Caco-2 (cell line): ENCODE data around the gene SHMT2. TPM values are rescaled to one million over a fixed set of nuclear protein-coding genes. Genes with fewer than 3 reads are reported as not detected.

ENCODE experiments used
- BruUV-seq: library from RNA; stranded (reverse); fragments of 400-500 nt; replicated peaks from 2 replicates; lab custom pipeline; 2021; lab: Mats Ljungman, UMichigan
- CTCF ChIA-PET: fragments of 300-600 bp; sonication (Branson Sonifier 250); formaldehyde crosslinking; loops from one replicate; lab custom pipeline; 2022; ENCODE audit warnings: antibody characterized with exemption; lab: Charles Lee
- POLR2A ChIA-PET: fragments of 300-600 bp; sonication (Branson Sonifier 250); formaldehyde crosslinking; loops from one replicate; lab custom pipeline; 2022; ENCODE audit warnings: antibody characterized with exemption; lab: Charles Lee
- DNase-seq, 2 experiments: peaks; one replicate each; pipeline versions ENCODE4 v3.0.0 to v3.0.0-alpha.2; 2020 to 2022
- H3K27me3 ChIP-seq: replicated peaks from 2 replicates; pipeline ENCODE4 v1.6.0; 2011; ENCODE audit warnings: low read length; ENCODE audit not compliant: control insufficient read depth, insufficient read depth
- H3K36me3 ChIP-seq: 2 replicates; pipeline ENCODE4 v1.5.1; 2011; ENCODE audit warnings: low read length; ENCODE audit not compliant: control insufficient read depth, insufficient read depth
- H3K4me1 ChIP-seq: fragments of 250-450 bp; sonication (Bioruptor Pico); 2 replicates; pipeline ENCODE4 v1.5.1; 2020; ENCODE audit warnings: mild to moderate bottlenecking
- H3K4me3 ChIP-seq: 2 replicates; pipeline ENCODE4 v1.5.1; 2011; ENCODE audit warnings: low read depth, mild to moderate bottlenecking, control low read depth, low read length
- H3K9me3 ChIP-seq: fragments of 250-450 bp; sonication (Bioruptor Pico); 2 replicates; pipeline ENCODE4 v1.5.1; 2020; ENCODE audit warnings: mild to moderate bottlenecking, moderate library complexity
- H3K27ac Mint-ChIP-seq: one replicate; pipeline ENCODE4 v1.8.0; 2022; ENCODE audit warnings: mixed read lengths; ENCODE audit not compliant: unreplicated experiment
- H3K27me3 Mint-ChIP-seq: one replicate; pipeline ENCODE4 v1.8.0; 2022; ENCODE audit warnings: mixed read lengths; ENCODE audit not compliant: insufficient read depth, unreplicated experiment
- H3K36me3 Mint-ChIP-seq: one replicate; pipeline ENCODE4 v1.8.0; 2022; ENCODE audit warnings: mild to moderate bottlenecking, mixed read lengths; ENCODE audit not compliant: insufficient read depth, unreplicated experiment
- H3K4me1 Mint-ChIP-seq: one replicate; pipeline ENCODE4 v1.8.0; 2022; ENCODE audit warnings: low read depth, mixed read lengths; ENCODE audit not compliant: unreplicated experiment
- H3K4me3 Mint-ChIP-seq: one replicate; pipeline ENCODE4 v1.8.0; 2022; ENCODE audit warnings: mild to moderate bottlenecking, moderate library complexity, mixed read lengths; ENCODE audit not compliant: unreplicated experiment
- H3K9me3 Mint-ChIP-seq: one replicate; pipeline ENCODE4 v1.8.0; 2022; ENCODE audit warnings: mixed read lengths; ENCODE audit not compliant: unreplicated experiment
- intact Hi-C: fragments of 100-400 bp; cut with micrococcal nuclease; formaldehyde crosslinking; loops from one replicate; pipeline ENCODE4 v1.10.0; 2022; ENCODE audit not compliant: unreplicated experiment
- total RNA-seq: library from RNA; stranded (reverse); gene quantifications from 2 replicates; pipeline ENCODE4 v1.2.3, GENCODE V29; 2022
- TF ChIP-seq, protein P1 (sequence below), 2 experiments: fragments of 200-600 bp in 1 of 2; IDR thresholded peaks; 1 replicate in 1 of 2; 2 replicates in 1 of 2; pipeline versions ENCODE4 v1.5.1 to v1.8.0; 2011 to 2022; ENCODE audit warnings: antibody characterized with exemption in 1 of 2, control low read depth in 1 of 2, inconsistent platforms in 1 of 2, low read depth in 1 of 2, low read length in 1 of 2, mild to moderate bottlenecking in 1 of 2, moderate library complexity in 1 of 2; ENCODE audit not compliant: insufficient read depth in 1 of 2, severe bottlenecking in 1 of 2, unreplicated experiment in 1 of 2

The SHMT2 gene
- total RNA-seq, 1 experiment from 2014 or later, result 466 TPM

- Histone ChIP-seq H3K36me3 (peaks cover 8% of the 10 kb centered on the region), H3K4me1 (peaks cover 4% of the 10 kb centered on the region; the same call in 1 of the 2 replicates), H3K9me3 (no peaks in the 10 kb centered on the region), H3K4me3 (no peak overlapping the region), H3K27me3 (no peaks in the 10 kb centered on the region)
- ChIA-PET CTCF (interaction anchor here (0.6 to 2.6 kb wide), 10 partner anchors 10 to 478 kb away, joined by 3 to 70 read pairs (median 5); partner anchors contain the start of genes NEMP1 and NXPH4), POLR2A (interaction anchor here (0.6 to 2.2 kb wide), 16 partner anchors 10 to 504 kb away, joined by 3 to 36 read pairs (median 4); partner anchors contain the start of genes LRP1, NAB2, NACA and NEMP1)
- Mint-ChIP-seq H3K4me1 (peaks cover 14% of the 10 kb centered on the region), H3K9me3 (no peaks in the 10 kb centered on the region), H3K4me3 (peak overlapping the region; percentile 100), H3K27me3 (no peaks in the 10 kb centered on the region), H3K36me3 (peaks cover 51% of the 10 kb centered on the region), H3K27ac (peak overlapping the region; percentile 100)
- intact Hi-C loops, result loop anchor here (1.0 kb wide), 1 partner anchor 9 kb away; no protein-coding TSS in a partner anchor
- DNase-seq, result no peak
- TF ChIP-seq, protein P1, sequence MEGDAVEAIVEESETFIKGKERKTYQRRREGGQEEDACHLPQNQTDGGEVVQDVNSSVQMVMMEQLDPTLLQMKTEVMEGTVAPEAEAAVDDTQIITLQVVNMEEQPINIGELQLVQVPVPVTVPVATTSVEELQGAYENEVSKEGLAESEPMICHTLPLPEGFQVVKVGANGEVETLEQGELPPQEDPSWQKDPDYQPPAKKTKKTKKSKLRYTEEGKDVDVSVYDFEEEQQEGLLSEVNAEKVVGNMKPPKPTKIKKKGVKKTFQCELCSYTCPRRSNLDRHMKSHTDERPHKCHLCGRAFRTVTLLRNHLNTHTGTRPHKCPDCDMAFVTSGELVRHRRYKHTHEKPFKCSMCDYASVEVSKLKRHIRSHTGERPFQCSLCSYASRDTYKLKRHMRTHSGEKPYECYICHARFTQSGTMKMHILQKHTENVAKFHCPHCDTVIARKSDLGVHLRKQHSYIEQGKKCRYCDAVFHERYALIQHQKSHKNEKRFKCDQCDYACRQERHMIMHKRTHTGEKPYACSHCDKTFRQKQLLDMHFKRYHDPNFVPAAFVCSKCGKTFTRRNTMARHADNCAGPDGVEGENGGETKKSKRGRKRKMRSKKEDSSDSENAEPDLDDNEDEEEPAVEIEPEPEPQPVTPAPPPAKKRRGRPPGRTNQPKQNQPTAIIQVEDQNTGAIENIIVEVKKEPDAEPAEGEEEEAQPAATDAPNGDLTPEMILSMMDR (IDR thresholded peaks at IDR 0.05; ENCODE audit: insufficient read depth in 1 of 2, low read depth in 1 of 2, low read length in 1 of 2, severe bottlenecking in 1 of 2, unreplicated experiment in 1 of 2), result peak in 1 of 2 experiments; percentile 27
- TSS peak; percentile 89 for BruUV-seq
Observed at GRCh38 chr12:57229046-57229633, 371 bp upstream of the SHMT2 start.

GRCh38 chr12:57230381-57231155 is 1.1 kb downstream of the SHMT2 start:
- H3K4me3 Mint-ChIP-seq, result peak overlapping the region; percentile 100
- H3K9me3 Mint-ChIP-seq, result no peaks in the 10 kb centered on the region
- Histone ChIP-seq H3K36me3 (peaks cover 8% of the 10 kb centered on the region), H3K27me3 (no peaks in the 10 kb centered on the region), H3K4me3 (peak overlapping the region; percentile 62), H3K9me3 (no peaks in the 10 kb centered on the region), H3K4me1 (peaks cover 4% of the 10 kb centered on the region; the same call in 1 of the 2 replicates)
- H3K36me3 Mint-ChIP-seq, result peaks cover 64% of the 10 kb centered on the region
- intact Hi-C loops, result loop anchor here (1.0 kb wide), 1 partner anchor 16 kb away; no protein-coding TSS in a partner anchor
- ChIA-PET CTCF (interaction anchor here (0.6 to 2.6 kb wide), 9 partner anchors 10 to 222 kb away, joined by 3 to 70 read pairs (median 5); partner anchors contain the start of gene NXPH4), POLR2A (interaction anchor here (1.0 to 2.2 kb wide), 8 partner anchors 9 to 151 kb away, joined by 3 to 36 read pairs (median 18); partner anchors contain the start of genes LRP1, NEMP1 and NXPH4)
- H3K27ac Mint-ChIP-seq, result peak overlapping the region; percentile 100
- H3K4me1 Mint-ChIP-seq, result peaks cover 14% of the 10 kb centered on the region
- H3K27me3 Mint-ChIP-seq, result no peaks in the 10 kb centered on the region
- BruUV-seq, result TSS peak; percentile 34
- TF ChIP-seq, protein P1 (IDR thresholded peaks at IDR 0.05; ENCODE audit: insufficient read depth in 1 of 2, low read depth in 1 of 2, low read length in 1 of 2, severe bottlenecking in 1 of 2, unreplicated experiment in 1 of 2), result no peak
- no peak for DNase-seq
